ENCODE results near the gene NR2F1-AS1.

NR2F1-AS1 gene

DNA sequence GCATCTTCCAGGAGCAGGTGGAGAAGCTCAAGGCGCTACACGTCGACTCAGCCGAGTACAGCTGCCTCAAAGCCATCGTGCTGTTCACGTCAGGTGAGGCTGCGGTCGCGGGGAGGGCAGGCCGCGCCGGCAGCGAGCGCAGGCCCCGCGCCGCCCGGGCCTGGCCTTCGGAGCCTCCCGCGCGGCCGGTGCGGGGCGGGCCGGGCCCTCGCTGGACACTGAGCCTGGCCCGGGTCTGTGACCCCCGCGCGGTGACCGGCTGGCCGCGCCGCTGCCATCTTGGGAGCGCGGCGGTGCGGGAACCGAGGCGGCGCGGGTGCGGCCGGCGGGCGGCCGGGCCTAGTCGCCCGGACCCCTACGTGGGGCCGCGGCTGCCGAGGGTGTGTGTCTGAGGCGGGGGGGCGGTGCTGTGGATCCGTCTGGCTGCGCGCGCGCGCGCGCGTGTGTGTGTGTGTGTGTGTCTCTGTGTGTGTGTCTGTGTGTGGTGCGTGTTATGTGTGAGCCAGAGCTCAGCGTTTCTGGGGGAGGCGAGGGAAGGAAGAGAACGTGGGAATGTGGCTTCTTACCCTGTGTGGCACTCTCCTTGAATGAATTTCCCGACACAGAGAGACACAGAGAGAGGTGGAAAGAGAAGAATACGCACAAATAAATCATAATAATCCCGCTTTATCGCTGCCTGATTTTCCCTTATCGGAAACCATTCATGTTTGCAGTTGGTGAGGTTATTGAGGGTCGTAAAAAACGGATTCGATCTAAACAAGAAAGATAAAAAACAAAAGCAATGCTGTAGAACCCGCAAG, 7.5 kb upstream of the NR2F1-AS1 start:
- no peak for DNase-seq

- no peak for DNase-seq
Measured at GRCh38 chr5:93587597-93588351, 6.8 kb upstream of the NR2F1-AS1 start.

DNA sequence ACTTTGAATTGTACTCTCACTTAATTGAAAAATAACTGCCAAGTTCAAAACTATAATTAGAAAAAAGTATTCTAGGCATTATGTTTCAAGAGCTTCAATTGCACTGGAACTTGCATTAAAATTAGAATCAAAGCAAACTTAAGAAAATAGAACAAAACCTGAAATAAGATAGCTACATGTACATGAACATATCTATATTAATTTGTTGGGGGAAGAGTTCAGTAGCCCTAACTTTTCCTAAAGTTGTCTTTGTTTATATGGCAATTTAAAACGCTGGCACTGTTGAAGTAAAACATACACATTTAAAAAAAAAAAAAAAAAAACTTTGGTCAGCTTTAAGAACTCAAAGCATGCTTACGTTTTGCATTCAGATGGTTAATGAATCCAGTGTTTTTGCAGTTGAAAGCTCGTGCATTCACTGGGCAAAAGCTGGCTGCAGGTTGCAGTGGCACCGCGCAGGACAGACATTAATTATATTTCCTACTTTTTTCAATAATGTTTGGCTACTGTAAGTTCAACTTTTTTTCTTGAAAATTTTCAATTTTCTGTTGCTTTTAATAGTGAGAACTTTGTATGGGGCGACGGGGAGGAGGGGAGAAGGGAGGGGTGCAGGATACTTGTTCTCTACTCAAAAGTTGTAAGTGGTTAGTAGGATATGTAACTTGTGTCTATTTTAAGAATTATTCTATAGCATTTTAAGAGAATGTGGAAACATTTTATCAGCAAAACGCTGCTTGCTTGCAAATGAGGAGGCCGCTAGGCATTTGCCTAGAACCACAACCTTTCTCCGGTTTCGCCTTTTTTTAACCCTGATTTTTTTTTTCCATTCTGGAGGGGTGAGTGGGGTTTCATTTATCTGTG, 5.9 kb upstream of the NR2F1-AS1 start:
- DNase-seq = no peak

- no peak for DNase-seq
Measured at GRCh38 chr5:93585767-93586385, 4.9 kb upstream of the NR2F1-AS1 start.

DNA sequence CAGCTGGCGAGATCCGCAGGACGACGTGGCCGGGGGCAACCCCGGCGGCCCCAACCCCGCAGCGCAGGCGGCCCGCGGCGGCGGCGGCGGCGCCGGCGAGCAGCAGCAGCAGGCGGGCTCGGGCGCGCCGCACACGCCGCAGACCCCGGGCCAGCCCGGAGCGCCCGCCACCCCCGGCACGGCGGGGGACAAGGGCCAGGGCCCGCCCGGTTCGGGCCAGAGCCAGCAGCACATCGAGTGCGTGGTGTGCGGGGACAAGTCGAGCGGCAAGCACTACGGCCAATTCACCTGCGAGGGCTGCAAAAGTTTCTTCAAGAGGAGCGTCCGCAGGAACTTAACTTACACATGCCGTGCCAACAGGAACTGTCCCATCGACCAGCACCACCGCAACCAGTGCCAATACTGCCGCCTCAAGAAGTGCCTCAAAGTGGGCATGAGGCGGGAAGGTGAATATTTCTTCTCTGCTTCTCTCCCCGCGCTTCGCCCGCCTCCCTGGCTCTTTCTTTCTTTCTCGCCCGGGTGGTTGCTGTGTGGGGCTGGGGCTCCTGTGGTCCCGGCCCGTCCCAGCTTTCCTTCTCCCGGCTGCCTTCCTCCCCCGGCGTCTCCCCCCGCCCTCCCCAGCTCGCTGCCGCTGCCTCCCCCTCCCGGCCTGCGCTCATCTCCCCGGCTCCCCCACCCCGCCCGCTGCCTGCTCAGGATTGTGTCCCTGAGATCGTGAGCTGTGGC, 4.2 kb upstream of the NR2F1-AS1 start:
- DNase-seq = no peak

- no peak for DNase-seq
Measured at GRCh38 chr5:93584596-93585040, 3.6 kb upstream of the NR2F1-AS1 start.

DNA sequence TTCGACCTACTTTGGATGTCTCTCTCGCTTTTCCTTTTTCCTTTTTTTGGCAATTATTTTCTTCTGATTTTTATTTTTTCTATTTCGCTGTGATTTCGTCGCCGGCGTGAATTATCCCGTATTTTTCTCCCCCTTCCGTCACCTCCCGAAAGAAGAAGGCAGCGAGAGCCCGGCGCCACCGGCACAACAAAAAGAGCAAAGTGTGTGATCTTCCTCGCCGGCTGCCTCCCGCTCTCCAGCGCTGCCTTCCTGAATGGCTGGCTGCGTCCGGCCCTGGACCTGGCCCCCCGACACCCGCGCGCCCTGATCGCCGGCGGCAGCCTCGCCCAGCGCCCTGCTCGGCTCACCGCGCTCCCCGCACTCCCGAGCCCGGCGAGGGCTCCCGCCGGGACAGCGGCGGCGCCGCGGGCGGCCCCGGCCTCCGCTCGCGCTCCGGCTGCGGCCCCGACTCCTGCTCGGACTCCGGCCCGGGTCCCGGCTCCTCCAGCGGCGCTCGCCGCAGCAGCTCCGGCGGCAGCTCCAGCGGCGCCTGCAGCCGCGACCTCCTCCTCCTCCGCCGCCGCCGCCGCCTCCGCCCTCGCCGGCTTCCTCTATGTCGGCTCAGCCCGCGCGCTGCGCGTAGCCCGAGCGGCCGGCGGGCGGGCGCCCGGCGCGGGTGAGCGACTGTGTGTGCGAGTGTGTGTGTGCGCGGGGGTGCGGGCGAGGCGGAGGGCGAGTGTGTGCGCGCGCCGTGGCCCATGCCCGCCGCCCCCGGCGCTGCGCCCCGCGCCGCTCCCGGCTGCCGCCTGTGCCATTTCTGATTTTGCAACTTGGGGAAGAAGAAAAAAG, 3.0 kb upstream of the NR2F1-AS1 start:
- no peak for DNase-seq

DNA sequence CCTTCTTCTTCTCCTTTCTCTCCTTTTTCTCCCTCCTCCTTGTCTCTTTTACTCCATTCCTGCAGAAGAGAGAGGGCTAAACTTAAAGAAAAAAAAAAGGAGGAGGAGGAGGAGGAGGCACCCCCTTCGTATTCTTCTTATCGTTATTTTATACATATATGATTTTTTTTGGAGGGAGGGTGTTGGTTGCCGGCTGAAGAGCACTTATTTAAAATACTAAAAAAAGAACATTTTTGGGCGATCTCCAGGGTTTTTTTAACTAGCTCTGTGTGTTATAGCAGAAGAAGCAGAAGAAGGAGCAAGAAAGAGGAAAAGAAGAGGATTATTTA, 2.4 kb upstream of the NR2F1-AS1 start:
- DNase-seq = no peak

GRCh38 chr5:93582677-93583438, 1.8 kb upstream of the NR2F1-AS1 start, which contains the start of gene NR2F1:
Gene NR2F1 (plus strand): TSS chr5:93583222. CDS start chr5:93585024, 1,802 bp downstream.
- peak; percentile 76 for DNase-seq

GRCh38 chr5:93582167-93582462, 1.1 kb upstream of the NR2F1-AS1 start:
- DNase-seq = no peak

- DNase-seq = peak; percentile 41
Measured at GRCh38 chr5:93580063-93580926, 724 bp downstream of the NR2F1-AS1 start.

GRCh38 chr5:93579692-93580062, 1.3 kb downstream of the NR2F1-AS1 start:
- DNase-seq = no peak

DNA sequence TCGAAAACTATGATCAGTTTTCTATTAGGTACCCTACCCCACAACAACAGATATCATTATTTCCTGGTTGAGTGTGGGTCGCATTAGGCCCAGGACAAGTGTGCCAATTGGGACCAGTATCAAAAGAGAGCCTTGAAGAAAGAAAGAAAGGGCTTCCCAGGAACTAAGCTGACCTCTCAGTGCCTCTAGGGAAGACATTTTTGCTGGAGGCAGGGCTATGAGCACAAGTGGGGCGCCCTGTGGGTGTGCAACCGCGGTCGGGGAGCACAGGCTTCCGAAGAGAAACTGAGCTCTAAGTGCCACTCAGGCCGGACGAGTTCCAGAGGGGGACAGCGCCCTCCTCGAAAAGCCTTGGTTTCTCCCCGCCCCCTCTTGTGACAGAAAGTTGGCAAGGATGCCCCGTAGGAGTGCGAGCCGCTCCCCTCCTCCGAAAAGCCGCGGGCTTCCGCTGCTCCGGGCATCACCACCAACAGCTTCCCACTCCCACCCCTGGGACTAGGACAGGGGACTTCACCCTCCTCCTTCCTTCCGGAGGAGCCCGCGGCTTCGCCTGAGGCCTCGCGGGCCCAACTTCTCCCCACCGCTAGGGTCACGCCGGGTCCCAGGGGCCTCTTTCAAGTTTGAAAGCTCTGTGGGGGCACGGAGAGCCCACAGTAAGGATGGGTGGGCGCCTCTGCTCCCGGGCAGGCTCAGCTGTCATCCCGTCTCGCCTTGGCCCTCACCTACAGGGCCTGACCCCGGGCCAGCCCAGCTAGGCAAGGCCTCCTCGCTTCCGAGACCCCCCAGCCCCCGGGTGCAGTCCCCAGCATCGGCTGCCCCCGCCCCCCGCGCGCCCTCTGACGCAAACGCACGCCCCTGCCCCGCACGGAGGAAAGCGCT, 2.0 kb downstream of the NR2F1-AS1 start:
- DNase-seq = no peak

DNA sequence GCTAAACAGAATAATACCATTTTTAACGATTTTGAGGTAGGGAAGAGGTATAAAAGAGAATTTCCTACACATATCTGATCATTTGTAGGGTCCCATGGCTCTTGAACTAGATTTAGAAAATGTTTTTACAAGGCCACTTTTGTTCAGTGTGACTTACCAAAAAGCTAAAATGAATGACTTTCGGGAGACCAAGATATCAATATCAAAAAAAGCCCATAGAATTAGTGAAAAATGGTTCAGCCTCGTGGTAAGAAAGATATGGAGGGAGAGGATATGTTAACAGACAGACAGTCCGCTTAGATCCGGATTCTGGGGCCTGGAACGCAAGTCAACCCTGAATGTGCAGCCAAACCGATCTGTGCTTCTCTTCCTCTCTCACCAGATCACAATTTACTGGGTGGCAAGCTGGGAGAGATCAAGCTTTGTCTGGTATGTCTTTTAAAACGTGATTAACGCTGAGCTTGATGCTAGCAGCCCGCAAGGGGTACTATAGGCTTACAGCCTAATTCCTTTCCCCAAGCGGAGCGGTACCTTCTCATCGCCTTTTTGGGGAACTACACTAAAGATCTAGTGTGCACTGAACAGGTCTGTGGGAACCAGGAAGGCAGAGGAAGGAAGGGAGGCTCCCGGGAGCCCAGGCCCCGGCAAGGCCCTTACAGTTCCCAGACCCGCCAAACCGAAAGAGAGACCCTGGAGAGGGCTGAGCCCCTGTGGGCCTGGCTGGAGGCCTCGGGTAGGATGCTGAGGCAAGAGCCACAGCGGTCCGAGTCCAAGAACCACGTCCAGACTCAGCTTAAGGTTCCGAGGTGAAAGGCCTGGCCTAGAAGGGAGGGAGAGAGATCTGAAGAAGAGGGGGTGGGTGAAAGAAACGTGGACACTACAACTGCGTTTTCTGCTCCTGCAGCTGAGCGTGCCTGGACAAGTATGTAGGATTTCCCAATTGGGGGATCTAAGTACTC, 2.9 kb downstream of the NR2F1-AS1 start:
- DNase-seq = no peak

GRCh38 chr5:93576994-93577853, 3.8 kb downstream of the NR2F1-AS1 start:
- DNase-seq = no peak
